Upper lobe of left lung (tissue), 4 donors: ENCODE data around the gene DENND1A.

Experiments
- POLR2A ChIP-seq, 4 donors: fragments of 450-650 bp; IDR thresholded peaks; one replicate each; pipeline ENCODE4 v1.5.1; 2016 to 2017; ENCODE audit warnings: antibody characterized with exemption in 4 of 4, mild to moderate bottlenecking in 2 of 4
- POLR2AphosphoS5 ChIP-seq, 2 donors: sonication (generic); formaldehyde crosslinking; IDR thresholded peaks; one replicate each; pipeline ENCODE4 v1.5.1; 2017; ENCODE audit warnings: antibody characterized with exemption in 2 of 2
- TF ChIP-seq, protein P1 (sequence below), 6 experiments: fragments of 450-650 bp in 4 of 6; fragments of 200-600 bp in 2 of 6; sonication (generic) in 2 of 6; IDR thresholded peaks; one replicate each; pipeline ENCODE4 v1.5.1; 2016 to 2019; ENCODE audit warnings: antibody characterized with exemption in 6 of 6

DNA sequence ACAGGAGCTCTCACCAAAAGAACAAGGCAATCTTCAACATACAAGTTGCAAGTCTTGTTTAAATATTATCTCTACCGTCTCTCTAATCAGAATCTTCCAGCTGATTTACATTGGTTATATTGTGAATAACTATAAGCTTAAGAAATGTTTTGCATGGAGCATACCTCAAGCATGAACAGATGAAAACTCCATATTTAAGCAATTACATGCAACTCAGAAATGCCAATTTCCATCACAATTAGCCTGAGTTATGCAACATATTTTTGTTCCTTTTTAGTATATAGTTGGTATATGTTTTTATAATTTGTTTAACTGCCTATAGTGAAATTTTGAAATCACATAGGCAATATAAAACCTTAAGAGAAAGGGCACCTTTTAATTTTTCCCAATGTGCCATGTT lies 142.5 kb downstream of the DENND1A start:
- no peak for TF ChIP-seq POLR2A (IDR thresholded peaks at IDR 0.05)
- TF ChIP-seq, protein P1, sequence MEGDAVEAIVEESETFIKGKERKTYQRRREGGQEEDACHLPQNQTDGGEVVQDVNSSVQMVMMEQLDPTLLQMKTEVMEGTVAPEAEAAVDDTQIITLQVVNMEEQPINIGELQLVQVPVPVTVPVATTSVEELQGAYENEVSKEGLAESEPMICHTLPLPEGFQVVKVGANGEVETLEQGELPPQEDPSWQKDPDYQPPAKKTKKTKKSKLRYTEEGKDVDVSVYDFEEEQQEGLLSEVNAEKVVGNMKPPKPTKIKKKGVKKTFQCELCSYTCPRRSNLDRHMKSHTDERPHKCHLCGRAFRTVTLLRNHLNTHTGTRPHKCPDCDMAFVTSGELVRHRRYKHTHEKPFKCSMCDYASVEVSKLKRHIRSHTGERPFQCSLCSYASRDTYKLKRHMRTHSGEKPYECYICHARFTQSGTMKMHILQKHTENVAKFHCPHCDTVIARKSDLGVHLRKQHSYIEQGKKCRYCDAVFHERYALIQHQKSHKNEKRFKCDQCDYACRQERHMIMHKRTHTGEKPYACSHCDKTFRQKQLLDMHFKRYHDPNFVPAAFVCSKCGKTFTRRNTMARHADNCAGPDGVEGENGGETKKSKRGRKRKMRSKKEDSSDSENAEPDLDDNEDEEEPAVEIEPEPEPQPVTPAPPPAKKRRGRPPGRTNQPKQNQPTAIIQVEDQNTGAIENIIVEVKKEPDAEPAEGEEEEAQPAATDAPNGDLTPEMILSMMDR (IDR thresholded peaks at IDR 0.05) = no peak
- TF ChIP-seq POLR2AphosphoS5 (IDR thresholded peaks at IDR 0.05) = no peak
